ENCODE measurements around the gene RASSF7. TPM values are rescaled to one million over a fixed set of nuclear protein-coding genes. Genes with fewer than 3 reads are reported as not detected.
A peak's percentile ranks its signal among the peaks of the same experiment; 100 is the strongest.

The RASSF7 gene
- total RNA-seq, 2 experiments from 2014 or later, result 15.1 to 18.0 TPM

- Histone ChIP-seq H4K20me1 (ENCODE audit: insufficient read depth, low read length) (no peaks in the 10 kb centered on the region), H2AFZ (ENCODE audit: low read length) (no peak overlapping the region), H3K27ac (ENCODE audit: low read depth, low read length, poor library complexity, severe bottlenecking) (no peak overlapping the region), H3K9me3 (ENCODE audit: low read length) (no peaks in the 10 kb centered on the region), H3K9me2 (ENCODE audit: insufficient read depth, low read length) (no peaks in the 10 kb centered on the region), H3K79me2 (ENCODE audit: insufficient read depth, low read depth, low read length) (no peaks in the 10 kb centered on the region), H3K4me1 (ENCODE audit: insufficient read depth, low read length, poor library complexity, severe bottlenecking) (no peaks in the 10 kb centered on the region), H3K4me2 (ENCODE audit: low read length) (no peak overlapping the region), H3K36me3 (ENCODE audit: insufficient read depth, low read length) (peaks cover 98% of the 10 kb centered on the region), H3K4me3 (ENCODE audit: low read depth, low read length, poor library complexity, severe bottlenecking) (no peak overlapping the region)
- ChIA-PET POLR2A (no interaction called here), CTCF (ENCODE audit: unreplicated experiment) (interaction anchor here (0.5 to 0.6 kb wide), 2 partner anchors 9 to 29 kb away, joined by 3 to 4 read pairs; no protein-coding TSS in a partner anchor)
- intact Hi-C loops (cut with micrococcal nuclease; ENCODE audit: unreplicated experiment), result no loop called here
- no peak for TF ChIP-seq EZH2phosphoT487 (IDR thresholded peaks at IDR 0.05; ENCODE audit: borderline replicate concordance, low read depth, low read length)
- TF ChIP-seq, protein P1, sequence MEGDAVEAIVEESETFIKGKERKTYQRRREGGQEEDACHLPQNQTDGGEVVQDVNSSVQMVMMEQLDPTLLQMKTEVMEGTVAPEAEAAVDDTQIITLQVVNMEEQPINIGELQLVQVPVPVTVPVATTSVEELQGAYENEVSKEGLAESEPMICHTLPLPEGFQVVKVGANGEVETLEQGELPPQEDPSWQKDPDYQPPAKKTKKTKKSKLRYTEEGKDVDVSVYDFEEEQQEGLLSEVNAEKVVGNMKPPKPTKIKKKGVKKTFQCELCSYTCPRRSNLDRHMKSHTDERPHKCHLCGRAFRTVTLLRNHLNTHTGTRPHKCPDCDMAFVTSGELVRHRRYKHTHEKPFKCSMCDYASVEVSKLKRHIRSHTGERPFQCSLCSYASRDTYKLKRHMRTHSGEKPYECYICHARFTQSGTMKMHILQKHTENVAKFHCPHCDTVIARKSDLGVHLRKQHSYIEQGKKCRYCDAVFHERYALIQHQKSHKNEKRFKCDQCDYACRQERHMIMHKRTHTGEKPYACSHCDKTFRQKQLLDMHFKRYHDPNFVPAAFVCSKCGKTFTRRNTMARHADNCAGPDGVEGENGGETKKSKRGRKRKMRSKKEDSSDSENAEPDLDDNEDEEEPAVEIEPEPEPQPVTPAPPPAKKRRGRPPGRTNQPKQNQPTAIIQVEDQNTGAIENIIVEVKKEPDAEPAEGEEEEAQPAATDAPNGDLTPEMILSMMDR (conservative IDR thresholded peaks at IDR 0.05; ENCODE audit: low read length), result no peak
- BruUV-seq (replicated peaks), result TSS peak; percentile 35
- DNase-seq (ENCODE audit: low spot score), result no peak
These were observed 47.3 kb downstream of the RASSF7 start for GRCh38 chr11:607971-608659.

DNA sequence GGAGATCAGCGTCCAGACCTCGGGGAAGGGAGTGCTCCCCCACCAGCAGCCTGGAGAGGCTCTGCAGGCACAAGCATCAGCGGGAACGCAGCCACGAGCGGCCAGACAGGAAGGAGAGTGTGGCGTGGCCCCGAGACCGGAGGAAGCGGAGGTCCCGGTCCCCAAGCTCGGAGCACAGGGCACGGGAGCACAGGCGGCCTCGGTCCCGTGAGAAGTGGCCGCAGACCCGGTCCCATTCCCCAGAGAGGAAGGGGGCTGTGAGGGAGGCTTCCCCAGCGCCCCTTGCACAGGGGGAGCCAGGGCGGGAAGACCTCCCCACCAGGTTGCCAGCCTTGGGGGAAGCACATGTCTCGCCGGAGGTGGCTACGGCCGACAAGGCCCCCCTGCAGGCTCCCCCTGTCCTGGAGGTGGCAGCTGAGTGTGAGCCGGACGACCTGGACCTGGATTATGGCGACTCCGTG lies 48.1 kb downstream of the RASSF7 start:
- H3K4me2 ChIP-seq (ENCODE audit: low read length), result no peak overlapping the region
- H3K9me2 ChIP-seq (ENCODE audit: insufficient read depth, low read length), result no peaks in the 10 kb centered on the region
- H2AFZ ChIP-seq (ENCODE audit: low read length), result no peak overlapping the region
- intact Hi-C loops (cut with micrococcal nuclease; ENCODE audit: unreplicated experiment), result no loop called here
- H3K4me1 ChIP-seq (ENCODE audit: insufficient read depth, low read length, poor library complexity, severe bottlenecking), result no peaks in the 10 kb centered on the region
- no peaks in the 10 kb centered on the region for H4K20me1 ChIP-seq (ENCODE audit: insufficient read depth, low read length)
- no peak overlapping the region for H3K4me3 ChIP-seq (ENCODE audit: low read depth, low read length, poor library complexity, severe bottlenecking)
- no TSS peak for BruUV-seq (replicated peaks)
- H3K36me3 ChIP-seq (ENCODE audit: insufficient read depth, low read length), result peaks cover 96% of the 10 kb centered on the region
- no peak overlapping the region for H3K27ac ChIP-seq (ENCODE audit: low read depth, low read length, poor library complexity, severe bottlenecking)
- no peaks in the 10 kb centered on the region for H3K9me3 ChIP-seq (ENCODE audit: low read length)
- no peak for DNase-seq (ENCODE audit: low spot score)
- ChIA-PET CTCF (ENCODE audit: unreplicated experiment) (interaction anchor here (0.6 kb wide), 1 partner anchor 8 kb away, joined by 4 read pairs; no protein-coding TSS in a partner anchor), POLR2A (no interaction called here)
- H3K79me2 ChIP-seq (ENCODE audit: insufficient read depth, low read depth, low read length), result no peaks in the 10 kb centered on the region
- TF ChIP-seq, protein P1 (conservative IDR thresholded peaks at IDR 0.05; ENCODE audit: low read length), result no peak
- TF ChIP-seq EZH2phosphoT487 (IDR thresholded peaks at IDR 0.05; ENCODE audit: borderline replicate concordance, low read depth, low read length), result no peak

- intact Hi-C loops (cut with micrococcal nuclease; ENCODE audit: unreplicated experiment), result no loop called here
- no peak for DNase-seq (ENCODE audit: low spot score)
- H3K27ac ChIP-seq (ENCODE audit: low read depth, low read length, poor library complexity, severe bottlenecking), result no peak overlapping the region
- TF ChIP-seq EZH2phosphoT487 (IDR thresholded peaks at IDR 0.05; ENCODE audit: borderline replicate concordance, low read depth, low read length), result no peak
- TF ChIP-seq, protein P1 (conservative IDR thresholded peaks at IDR 0.05; ENCODE audit: low read length), result no peak
- ChIA-PET POLR2A (no interaction called here), CTCF (ENCODE audit: unreplicated experiment) (no interaction called here)
- no TSS peak for BruUV-seq (replicated peaks)
- no peak overlapping the region for H3K4me3 ChIP-seq (ENCODE audit: low read depth, low read length, poor library complexity, severe bottlenecking)
- H3K9me2 ChIP-seq (ENCODE audit: insufficient read depth, low read length), result no peaks in the 10 kb centered on the region
- no peak overlapping the region for H2AFZ ChIP-seq (ENCODE audit: low read length)
- H3K79me2 ChIP-seq (ENCODE audit: insufficient read depth, low read depth, low read length), result no peaks in the 10 kb centered on the region
- 0 out of 2 replicates have a peak, but pooled peaks cover 3% of the 10 kb centered on the region for H4K20me1 ChIP-seq (ENCODE audit: insufficient read depth, low read length)
- peaks cover 90% of the 10 kb centered on the region for H3K36me3 ChIP-seq (ENCODE audit: insufficient read depth, low read length)
- H3K4me1 ChIP-seq (ENCODE audit: insufficient read depth, low read length, poor library complexity, severe bottlenecking), result no peaks in the 10 kb centered on the region
- no peak overlapping the region for H3K4me2 ChIP-seq (ENCODE audit: low read length)
- no peaks in the 10 kb centered on the region for H3K9me3 ChIP-seq (ENCODE audit: low read length)
These were observed 48.6 kb downstream of the RASSF7 start for GRCh38 chr11:609341-609811.

Data from OCI-LY7 (cell line).